Left ventricle myocardium inferior (tissue), 1 donor: ENCODE measurements around the gene COL25A1. TPM values are rescaled to one million over a fixed set of nuclear protein-coding genes. Genes with fewer than 3 reads are reported as not detected.

Experiments used
- DNase-seq: peaks from one replicate; pipeline ENCODE4 v3.0.0-alpha.2; 2020
- H3K27ac ChIP-seq: fragments of 200-600 bp; replicated peaks from 2 replicates; pipeline ENCODE4 v1.8.0; 2021
- H3K27me3 ChIP-seq: fragments of 200-600 bp; 2 replicates; pipeline ENCODE4 v1.8.0; 2021; ENCODE audit warnings: low read depth
- H3K36me3 ChIP-seq: fragments of 200-600 bp; 2 replicates; pipeline ENCODE4 v1.8.0; 2021
- H3K4me1 ChIP-seq: fragments of 200-600 bp; 2 replicates; pipeline ENCODE4 v1.8.0; 2021
- H3K4me3 ChIP-seq: fragments of 200-600 bp; 2 replicates; pipeline ENCODE4 v1.8.0; 2021; ENCODE audit warnings: mild to moderate bottlenecking, moderate library complexity
- H3K9me3 ChIP-seq: fragments of 200-600 bp; replicated peaks from 2 replicates; pipeline ENCODE4 v1.8.0; 2021
- CTCF ChIP-seq: fragments of 200-600 bp; IDR thresholded peaks from 2 replicates; pipeline ENCODE4 v1.8.0; 2021; ENCODE audit warnings: antibody characterized with exemption, mild to moderate bottlenecking, borderline replicate concordance
- intact Hi-C: fragments of 100-400 bp; cut with micrococcal nuclease; formaldehyde crosslinking; loops from one replicate; pipeline ENCODE4 v1.11.0; 2022
- total RNA-seq: library from RNA; stranded (reverse); fragmentation: NEBNext Ultra II Directional; extraction: Animal tissue kit (Norgen Biotek cat#: 25700); gene quantifications from one replicate; pipeline ENCODE4 v1.2.1, GENCODE V29; 2021
- donor health status: DM: no; HTN: yes; CAD: no; lungs with severe emphysema.

The COL25A1 gene
- total RNA-seq, 1 donor from 2014 or later = 0.77 TPM

- peaks cover 26% of the 10 kb centered on the region for H3K4me1 ChIP-seq
- intact Hi-C loops = loop anchor here (5.0 kb wide), 1 partner anchor 573 kb away; no protein-coding TSS in a partner anchor
- no peak overlapping the region for H3K4me3 ChIP-seq
- H3K27ac ChIP-seq = no peak overlapping the region
- TF ChIP-seq CTCF = no peak
- H3K36me3 ChIP-seq = no peaks in the 10 kb centered on the region
- no peaks in the 10 kb centered on the region for H3K9me3 ChIP-seq
- no peak for DNase-seq
- H3K27me3 ChIP-seq = no peaks in the 10 kb centered on the region
Observed at GRCh38 chr4:108834166-108834834, 468.2 kb downstream of the COL25A1 start.

DNA sequence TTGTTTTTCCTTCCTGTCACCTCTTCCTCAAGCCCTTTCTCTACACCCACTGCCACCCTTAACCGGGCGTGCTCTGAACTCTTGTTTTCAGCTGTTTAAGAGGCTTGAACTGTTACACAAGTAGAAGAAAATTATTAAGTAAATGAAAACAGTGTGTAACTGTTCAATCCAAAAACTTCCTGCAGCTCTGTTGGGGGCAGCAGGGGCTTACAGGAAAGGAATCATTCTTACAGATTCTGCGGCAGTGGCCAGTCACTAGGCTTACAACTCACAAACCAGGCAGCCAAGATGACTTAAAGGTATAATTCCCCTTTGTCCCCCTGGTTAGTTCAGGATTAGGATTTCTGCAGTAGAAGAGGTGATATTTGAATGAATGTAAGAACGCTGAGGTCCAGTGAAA lies 469.4 kb downstream of the COL25A1 start:
- intact Hi-C loops = loop anchor here (5.0 kb wide), 1 partner anchor 574 kb away; no protein-coding TSS in a partner anchor
- DNase-seq = no peak
- no peaks in the 10 kb centered on the region for H3K36me3 ChIP-seq
- H3K27me3 ChIP-seq = no peaks in the 10 kb centered on the region
- TF ChIP-seq CTCF = no peak
- H3K27ac ChIP-seq = no peak overlapping the region
- H3K4me1 ChIP-seq = peaks cover 35% of the 10 kb centered on the region
- H3K4me3 ChIP-seq = no peak overlapping the region
- H3K9me3 ChIP-seq = no peaks in the 10 kb centered on the region

- no peak for DNase-seq
- intact Hi-C loops = loop anchor here (5.0 kb wide), 1 partner anchor 575 kb away; no protein-coding TSS in a partner anchor
- no peaks in the 10 kb centered on the region for H3K27me3 ChIP-seq
- TF ChIP-seq CTCF = no peak
- no peaks in the 10 kb centered on the region for H3K36me3 ChIP-seq
- H3K9me3 ChIP-seq = no peaks in the 10 kb centered on the region
- H3K4me3 ChIP-seq = no peak overlapping the region
- no peak overlapping the region for H3K27ac ChIP-seq
- H3K4me1 ChIP-seq = peaks cover 35% of the 10 kb centered on the region
Observed at GRCh38 chr4:108831886-108832285, 470.6 kb downstream of the COL25A1 start.

DNA sequence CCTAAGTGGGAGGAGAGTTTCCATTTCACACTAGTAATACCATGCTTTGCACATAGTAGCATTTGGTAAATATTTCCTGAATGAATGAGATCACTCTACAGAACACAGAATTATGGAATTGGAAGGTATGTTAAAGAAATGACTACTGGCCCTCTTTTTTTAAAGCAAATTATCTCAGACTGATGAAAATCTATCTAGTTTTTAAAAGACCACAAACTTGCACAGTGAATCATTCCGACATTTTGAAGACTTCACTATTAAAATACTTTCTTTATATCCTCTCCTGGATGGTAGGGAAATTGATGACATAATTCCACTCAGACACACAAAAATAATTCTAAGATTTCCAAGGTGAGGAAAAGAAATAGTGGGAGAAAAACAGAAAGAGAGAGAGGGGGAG lies 471.2 kb downstream of the COL25A1 start:
- Histone ChIP-seq H3K36me3 (no peaks in the 10 kb centered on the region), H3K9me3 (no peaks in the 10 kb centered on the region), H3K4me1 (peaks cover 35% of the 10 kb centered on the region), H3K27me3 (no peaks in the 10 kb centered on the region), H3K27ac (peak overlapping the region; percentile 66), H3K4me3 (no peak overlapping the region)
- no peak for TF ChIP-seq CTCF
- DNase-seq = no peak
- intact Hi-C loops = loop anchor here (5.0 kb wide), 1 partner anchor 576 kb away; no protein-coding TSS in a partner anchor

DNA sequence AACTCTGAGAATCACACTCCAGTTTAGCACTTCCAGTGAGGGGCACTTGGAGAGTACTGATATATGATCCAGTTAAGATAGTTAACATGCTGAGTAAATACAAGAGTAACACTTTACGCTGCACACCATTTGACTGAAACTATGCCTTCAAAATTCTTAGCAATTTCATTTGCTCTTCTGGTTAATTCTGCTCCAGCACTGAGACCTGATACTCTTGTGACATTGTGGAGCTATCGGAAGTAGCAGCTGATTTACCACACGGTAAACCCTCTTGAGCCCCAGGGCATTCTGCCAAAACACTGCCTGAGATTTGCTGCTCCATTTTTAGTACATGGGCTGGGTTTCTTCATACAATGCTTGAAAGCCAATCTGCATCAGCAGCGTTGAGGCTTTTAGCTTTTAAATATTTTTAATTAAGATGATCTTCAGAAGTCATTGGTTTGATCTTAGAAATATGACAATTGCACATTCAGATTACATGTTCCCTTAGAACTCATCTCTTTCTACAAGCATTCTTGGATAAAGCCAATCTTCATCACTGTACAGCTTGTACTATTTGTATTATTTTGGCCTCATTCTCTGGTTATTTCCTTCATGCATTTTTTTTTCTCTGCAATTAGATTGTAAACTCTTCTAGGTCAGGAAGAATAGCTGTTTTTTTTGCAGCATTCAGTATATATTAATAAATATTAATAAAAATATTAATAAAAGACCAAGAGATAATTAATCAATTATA lies 471.8 kb downstream of the COL25A1 start:
- Histone ChIP-seq H3K9me3 (no peaks in the 10 kb centered on the region), H3K36me3 (no peaks in the 10 kb centered on the region), H3K27me3 (no peaks in the 10 kb centered on the region), H3K4me1 (peaks cover 35% of the 10 kb centered on the region), H3K4me3 (no peak overlapping the region), H3K27ac (peak overlapping the region; percentile 66)
- peak; percentile 64 for DNase-seq
- no peak for TF ChIP-seq CTCF
- intact Hi-C loops = loop anchor here (5.0 kb wide), 1 partner anchor 577 kb away; no protein-coding TSS in a partner anchor
